Testis (tissue), 3 donors: ENCODE results near the gene SERPINA4. TPM values are rescaled to one million over a fixed set of nuclear protein-coding genes. Genes with fewer than 3 reads are reported as not detected.

Experiments used
- DNase-seq: peaks from one replicate; pipeline ENCODE4 v3.0.0-alpha.2; 2019
- H3K27ac ChIP-seq, 2 donors: fragments of 200-600 bp; sonication (generic); one replicate each; pipeline ENCODE4 v1.5.1; 2019
- H3K27me3 ChIP-seq: fragments of 200-600 bp; sonication (generic); one replicate; pipeline ENCODE4 v1.5.1; 2019
- H3K36me3 ChIP-seq: fragments of 200-600 bp; sonication (generic); one replicate; pipeline ENCODE4 v1.5.1; 2017; ENCODE audit warnings: low read depth; ENCODE audit errors: missing control alignments
- H3K4me1 ChIP-seq: fragments of 200-600 bp; sonication (generic); one replicate; pipeline ENCODE4 v1.5.1; 2019
- H3K4me3 ChIP-seq, 2 donors: fragments of 200-600 bp; sonication (generic); one replicate each; pipeline ENCODE4 v1.5.1; 2017 to 2019
- H3K9me3 ChIP-seq: fragments of 200-600 bp; sonication (generic); one replicate; pipeline ENCODE4 v1.5.1; 2017
- POLR2A ChIP-seq: fragments of 450-650 bp; IDR thresholded peaks from one replicate; pipeline ENCODE4 v1.6.1; 2017; ENCODE audit warnings: antibody characterized with exemption, mild to moderate bottlenecking, moderate library complexity
- WGBS, 2 donors: methylation state at CpG; one replicate each; pipeline ENCODE4 v1.1.5; 2018; 5-methylcytosine and 5-hydroxymethylcytosine counted together
- intact Hi-C: fragments of 100-400 bp; cut with DNase I; formaldehyde crosslinking; loops from one replicate; pipeline ENCODE4 v1.15.1; 2023; ENCODE audit warnings: low total_unique reads
- polyA plus RNA-seq: library from polyadenylated mRNA; stranded (reverse); fragments of 350-450 nt; fragmentation: Illumina TruSeq; extraction: RNeasy Lipid Tissue Mini Kit (QIAGEN cat#74804); gene quantifications from one replicate; pipeline ENCODE4 v1.2.3, GENCODE V29; 2014; ENCODE audit warnings: low read depth, low replicate concordance; ENCODE audit not compliant: insufficient read depth
- total RNA-seq, 2 donors: library from RNA; depleted of rRNA; stranded (reverse); fragments of >200 nt; gene quantifications; one replicate each; pipeline ENCODE4 v1.2.3, GENCODE V29; 2016
- TF ChIP-seq, protein P1 (sequence below), 3 experiments: fragments of 450-650 bp in 2 of 3; fragments of 200-600 bp in 1 of 3; sonication (generic) in 1 of 3; IDR thresholded peaks; one replicate each; pipeline ENCODE4 v1.5.1; 2016 to 2019; ENCODE audit warnings: antibody characterized with exemption in 3 of 3, mild to moderate bottlenecking in 2 of 3, moderate library complexity in 1 of 3

The SERPINA4 gene
- total and polyA plus RNA-seq, 3 donors from 2014 or later, result 0.19 to 0.25 TPM; not detected in 1

GRCh38 chr14:94592457-94592856 is 31.2 kb downstream of the SERPINA4 start:
- no peak for DNase-seq
- no peaks in the 10 kb centered on the region for H3K27me3 ChIP-seq
- intact Hi-C loops, result no loop called here
- no peak overlapping the region for H3K4me3 ChIP-seq
- H3K4me1 ChIP-seq, result peaks cover 39% of the 10 kb centered on the region
- no peak overlapping the region for H3K27ac ChIP-seq
- TF ChIP-seq, protein P1, sequence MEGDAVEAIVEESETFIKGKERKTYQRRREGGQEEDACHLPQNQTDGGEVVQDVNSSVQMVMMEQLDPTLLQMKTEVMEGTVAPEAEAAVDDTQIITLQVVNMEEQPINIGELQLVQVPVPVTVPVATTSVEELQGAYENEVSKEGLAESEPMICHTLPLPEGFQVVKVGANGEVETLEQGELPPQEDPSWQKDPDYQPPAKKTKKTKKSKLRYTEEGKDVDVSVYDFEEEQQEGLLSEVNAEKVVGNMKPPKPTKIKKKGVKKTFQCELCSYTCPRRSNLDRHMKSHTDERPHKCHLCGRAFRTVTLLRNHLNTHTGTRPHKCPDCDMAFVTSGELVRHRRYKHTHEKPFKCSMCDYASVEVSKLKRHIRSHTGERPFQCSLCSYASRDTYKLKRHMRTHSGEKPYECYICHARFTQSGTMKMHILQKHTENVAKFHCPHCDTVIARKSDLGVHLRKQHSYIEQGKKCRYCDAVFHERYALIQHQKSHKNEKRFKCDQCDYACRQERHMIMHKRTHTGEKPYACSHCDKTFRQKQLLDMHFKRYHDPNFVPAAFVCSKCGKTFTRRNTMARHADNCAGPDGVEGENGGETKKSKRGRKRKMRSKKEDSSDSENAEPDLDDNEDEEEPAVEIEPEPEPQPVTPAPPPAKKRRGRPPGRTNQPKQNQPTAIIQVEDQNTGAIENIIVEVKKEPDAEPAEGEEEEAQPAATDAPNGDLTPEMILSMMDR (IDR thresholded peaks at IDR 0.05), result no peak
- no peaks in the 10 kb centered on the region for H3K9me3 ChIP-seq
- no peaks in the 10 kb centered on the region for H3K36me3 ChIP-seq

DNA sequence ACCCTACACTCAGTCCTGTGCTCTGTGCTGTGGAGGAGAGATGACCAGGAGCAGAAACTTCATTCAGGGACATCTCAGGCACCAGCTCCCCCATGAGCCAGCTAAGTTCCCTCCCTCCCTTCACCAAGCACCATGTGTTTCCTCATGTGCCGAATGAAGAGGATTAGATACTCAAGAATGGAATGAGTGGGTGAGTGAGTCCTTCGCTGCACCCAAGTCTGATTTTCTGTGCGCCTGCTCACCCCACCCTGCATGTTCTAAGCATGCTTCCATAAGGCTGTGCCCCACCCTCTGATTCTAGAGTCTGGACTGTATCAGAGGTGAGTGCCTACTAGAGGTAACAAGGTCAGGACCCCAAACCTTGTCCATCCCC is 32.1 kb downstream of the SERPINA4 start:
- Histone ChIP-seq H3K9me3 (no peaks in the 10 kb centered on the region), H3K4me1 (peaks cover 39% of the 10 kb centered on the region), H3K36me3 (no peaks in the 10 kb centered on the region), H3K27ac (no peak overlapping the region), H3K27me3 (no peaks in the 10 kb centered on the region), H3K4me3 (no peak overlapping the region)
- intact Hi-C loops, result no loop called here
- DNase-seq, result peak; percentile 52
- TF ChIP-seq, protein P1 (IDR thresholded peaks at IDR 0.05), result no peak
- 50 to 58% methylated on average over 3 of the region's 3 CpGs for WGBS, 2 donors

DNA sequence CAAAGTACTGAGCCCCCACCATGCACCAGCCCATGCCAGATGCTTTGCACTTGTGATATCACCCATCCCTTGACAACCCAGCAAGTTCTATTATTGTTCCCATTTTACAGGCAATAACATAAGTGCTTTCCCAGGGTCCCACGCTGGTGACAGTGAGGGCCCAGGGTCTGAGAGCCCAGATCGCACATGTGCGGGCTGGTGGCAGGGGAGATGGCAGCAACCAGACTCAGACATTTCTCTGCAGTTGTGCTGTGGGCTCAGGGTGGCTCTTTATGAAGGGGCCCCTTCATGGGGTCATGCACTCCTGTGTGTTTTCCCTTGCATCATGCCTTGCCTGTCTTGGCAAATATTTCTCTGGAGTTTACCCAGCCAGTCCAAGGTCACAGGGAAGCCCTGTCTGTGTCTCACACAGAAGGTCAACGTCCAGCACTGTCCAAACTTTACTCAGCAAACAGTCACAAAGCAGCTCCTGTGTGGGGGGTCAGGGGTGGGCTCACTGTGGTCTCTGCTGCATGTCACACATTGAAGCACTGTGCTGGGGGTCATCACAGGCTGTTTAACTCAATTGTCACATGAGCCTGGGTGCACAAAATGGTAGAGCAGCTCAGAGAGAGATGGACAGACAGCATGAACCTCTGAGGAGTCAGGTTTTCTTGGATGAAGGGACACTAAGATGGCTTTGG is 32.6 kb downstream of the SERPINA4 start:
- no peak overlapping the region for H3K4me3 ChIP-seq
- WGBS, 2 donors, result 79 to 80% methylated on average over 4 of the region's 4 CpGs
- no peak for TF ChIP-seq POLR2A
- TF ChIP-seq, protein P1 (IDR thresholded peaks at IDR 0.05), result no peak
- intact Hi-C loops, result no loop called here
- DNase-seq, result no peak
- peaks cover 42% of the 10 kb centered on the region for H3K4me1 ChIP-seq
- peak overlapping the region in 1 of 2 donors; percentile 28 for H3K27ac ChIP-seq
- H3K27me3 ChIP-seq, result no peaks in the 10 kb centered on the region
- no peaks in the 10 kb centered on the region for H3K36me3 ChIP-seq
- H3K9me3 ChIP-seq, result no peaks in the 10 kb centered on the region

DNA sequence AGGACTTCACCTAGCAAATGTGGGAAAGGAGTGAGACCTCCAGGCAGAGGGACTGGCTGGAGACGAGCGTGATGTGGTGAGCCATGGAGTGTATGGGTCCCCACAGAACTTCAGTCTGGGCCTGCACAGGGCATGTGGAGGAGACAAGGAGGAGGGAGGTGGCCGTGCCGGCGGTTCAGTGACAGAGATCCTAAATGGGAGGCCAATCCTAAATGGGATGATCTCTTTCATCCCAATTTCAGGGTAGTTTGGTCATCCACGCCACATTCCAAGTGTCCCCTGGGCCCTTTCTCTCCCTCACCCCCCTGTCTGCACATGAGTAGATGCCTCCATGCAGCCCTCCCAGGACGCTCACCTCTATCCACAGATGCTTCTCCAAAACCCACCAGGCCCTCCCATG is 33.2 kb downstream of the SERPINA4 start:
- peaks cover 47% of the 10 kb centered on the region for H3K4me1 ChIP-seq
- intact Hi-C loops, result no loop called here
- H3K27ac ChIP-seq, result peak overlapping the region in 1 of 2 donors; percentile 28
- H3K36me3 ChIP-seq, result no peaks in the 10 kb centered on the region
- WGBS, 2 donors, result 79 to 86% methylated on average over 7 of the region's 7 CpGs
- no peak for DNase-seq
- TF ChIP-seq POLR2A, result no peak
- TF ChIP-seq, protein P1 (IDR thresholded peaks at IDR 0.05), result no peak
- H3K9me3 ChIP-seq, result no peaks in the 10 kb centered on the region
- H3K4me3 ChIP-seq, result no peak overlapping the region
- H3K27me3 ChIP-seq, result no peaks in the 10 kb centered on the region

GRCh38 chr14:94595912-94596311 is 34.7 kb downstream of the SERPINA4 start:
- no peaks in the 10 kb centered on the region for H3K27me3 ChIP-seq
- peaks cover 62% of the 10 kb centered on the region for H3K4me1 ChIP-seq
- no peak for TF ChIP-seq POLR2A
- TF ChIP-seq, protein P1 (IDR thresholded peaks at IDR 0.05), result no peak
- DNase-seq, result no peak
- intact Hi-C loops, result no loop called here
- H3K36me3 ChIP-seq, result no peaks in the 10 kb centered on the region
- H3K27ac ChIP-seq, result peak overlapping the region in 1 of 2 donors; percentile 24
- H3K9me3 ChIP-seq, result no peaks in the 10 kb centered on the region
- 29 to 33% methylated on average over 2 of the region's 2 CpGs for WGBS, 2 donors
- H3K4me3 ChIP-seq, result no peak overlapping the region
